Measurements from ENCODE around the gene NFATC3.
A peak's percentile ranks its signal among the peaks of the same experiment; 100 is the strongest.

The NFATC3 gene

GRCh38 chr16:68085259-68086071 is at the start of gene NFATC3:
TSS of gene NFATC3 (plus strand) at chr16:68085370. CDS start at chr16:68085682, 312 bp downstream.
- H3K27me3 ChIP-seq (ENCODE audit: control insufficient read depth in 1 of 2, insufficient read depth in 2 of 2, low read length in 2 of 2), result no peaks in the 10 kb centered on the region
- H3K9me3 ChIP-seq (ENCODE audit: control insufficient read depth in 2 of 2, low read length in 2 of 2), result no peaks in the 10 kb centered on the region
- no peaks in the 10 kb centered on the region for H3K36me3 ChIP-seq (ENCODE audit: control insufficient read depth in 2 of 2, insufficient read depth in 2 of 2, low read length in 2 of 2)
- H3K4me3 ChIP-seq (ENCODE audit: low read length in 2 of 2), result peak within 1 kb of the TSS; percentile 94 to 96
- peaks cover 17% of the 10 kb centered on the region for H3K4me1 ChIP-seq (ENCODE audit: control insufficient read depth, insufficient read depth, low read length)
- H3K27ac ChIP-seq (ENCODE audit: low read length), result peak within 1 kb of the TSS; percentile 97
- H3K9ac ChIP-seq (ENCODE audit: low read length in 2 of 2), result peak within 1 kb of the TSS; percentile 97 to 99

- Histone ChIP-seq H3K9ac (ENCODE audit: low read length in 2 of 2) (no peak overlapping the region), H3K27ac (ENCODE audit: low read length) (no peak overlapping the region), H3K4me1 (ENCODE audit: control insufficient read depth, insufficient read depth, low read length) (peaks cover 5% of the 10 kb centered on the region), H3K9me3 (ENCODE audit: control insufficient read depth in 2 of 2, low read length in 2 of 2) (no peaks in the 10 kb centered on the region), H3K36me3 (ENCODE audit: control insufficient read depth in 2 of 2, insufficient read depth in 2 of 2, low read length in 2 of 2) (peaks cover 0 to 6% of the 10 kb centered on the region in 2 donors), H3K4me3 (ENCODE audit: low read length in 2 of 2) (no peak overlapping the region), H3K27me3 (ENCODE audit: control insufficient read depth in 1 of 2, insufficient read depth in 2 of 2, low read length in 2 of 2) (no peaks in the 10 kb centered on the region)
Observed at GRCh38 chr16:68037841-68038597, 47.2 kb upstream of the NFATC3 start.

GRCh38 chr16:68040506-68041288 is 44.5 kb upstream of the NFATC3 start:
- no peaks in the 10 kb centered on the region for H3K9me3 ChIP-seq (ENCODE audit: control insufficient read depth in 2 of 2, low read length in 2 of 2)
- no peak overlapping the region for H3K4me3 ChIP-seq (ENCODE audit: low read length in 2 of 2)
- peaks cover 5% of the 10 kb centered on the region for H3K4me1 ChIP-seq (ENCODE audit: control insufficient read depth, insufficient read depth, low read length)
- no peak overlapping the region for H3K27ac ChIP-seq (ENCODE audit: low read length)
- H3K9ac ChIP-seq (ENCODE audit: low read length in 2 of 2), result no peak overlapping the region
- no peaks in the 10 kb centered on the region for H3K27me3 ChIP-seq (ENCODE audit: control insufficient read depth in 1 of 2, insufficient read depth in 2 of 2, low read length in 2 of 2)
- H3K36me3 ChIP-seq (ENCODE audit: control insufficient read depth in 2 of 2, insufficient read depth in 2 of 2, low read length in 2 of 2), result peaks cover 0 to 6% of the 10 kb centered on the region in 2 donors

- Histone ChIP-seq H3K9ac (ENCODE audit: low read length in 2 of 2) (no peak overlapping the region), H3K4me1 (ENCODE audit: control insufficient read depth, insufficient read depth, low read length) (peaks cover 5% of the 10 kb centered on the region), H3K27me3 (ENCODE audit: control insufficient read depth in 1 of 2, insufficient read depth in 2 of 2, low read length in 2 of 2) (no peaks in the 10 kb centered on the region), H3K27ac (ENCODE audit: low read length) (no peak overlapping the region), H3K9me3 (ENCODE audit: control insufficient read depth in 2 of 2, low read length in 2 of 2) (no peaks in the 10 kb centered on the region), H3K4me3 (ENCODE audit: low read length in 2 of 2) (no peak overlapping the region), H3K36me3 (ENCODE audit: control insufficient read depth in 2 of 2, insufficient read depth in 2 of 2, low read length in 2 of 2) (peaks cover 0 to 6% of the 10 kb centered on the region in 2 donors)
Observed at GRCh38 chr16:68041783-68042182, 43.4 kb upstream of the NFATC3 start.

- H3K9me3 ChIP-seq (ENCODE audit: control insufficient read depth in 2 of 2, low read length in 2 of 2), result no peaks in the 10 kb centered on the region
- H3K27me3 ChIP-seq (ENCODE audit: control insufficient read depth in 1 of 2, insufficient read depth in 2 of 2, low read length in 2 of 2), result no peaks in the 10 kb centered on the region
- H3K4me3 ChIP-seq (ENCODE audit: low read length in 2 of 2), result no peak overlapping the region
- no peak overlapping the region for H3K9ac ChIP-seq (ENCODE audit: low read length in 2 of 2)
- peaks cover 8 to 16% of the 10 kb centered on the region in 2 donors for H3K36me3 ChIP-seq (ENCODE audit: control insufficient read depth in 2 of 2, insufficient read depth in 2 of 2, low read length in 2 of 2)
- no peak overlapping the region for H3K27ac ChIP-seq (ENCODE audit: low read length)
- no peaks in the 10 kb centered on the region for H3K4me1 ChIP-seq (ENCODE audit: control insufficient read depth, insufficient read depth, low read length)
Observed at GRCh38 chr16:68046106-68046505, 39.1 kb upstream of the NFATC3 start.

GRCh38 chr16:68047987-68048386 is 37.2 kb upstream of the NFATC3 start:
- no peak overlapping the region for H3K4me3 ChIP-seq (ENCODE audit: low read length in 2 of 2)
- no peak overlapping the region for H3K27ac ChIP-seq (ENCODE audit: low read length)
- peaks cover 12 to 18% of the 10 kb centered on the region in 2 donors for H3K36me3 ChIP-seq (ENCODE audit: control insufficient read depth in 2 of 2, insufficient read depth in 2 of 2, low read length in 2 of 2)
- H3K9ac ChIP-seq (ENCODE audit: low read length in 2 of 2), result no peak overlapping the region
- H3K9me3 ChIP-seq (ENCODE audit: control insufficient read depth in 2 of 2, low read length in 2 of 2), result no peaks in the 10 kb centered on the region
- H3K27me3 ChIP-seq (ENCODE audit: control insufficient read depth in 1 of 2, insufficient read depth in 2 of 2, low read length in 2 of 2), result no peaks in the 10 kb centered on the region
- no peaks in the 10 kb centered on the region for H3K4me1 ChIP-seq (ENCODE audit: control insufficient read depth, insufficient read depth, low read length)

GRCh38 chr16:68049449-68049848 is 35.7 kb upstream of the NFATC3 start:
- Histone ChIP-seq H3K36me3 (ENCODE audit: control insufficient read depth in 2 of 2, insufficient read depth in 2 of 2, low read length in 2 of 2) (peaks cover 18 to 28% of the 10 kb centered on the region in 2 donors), H3K27ac (ENCODE audit: low read length) (no peak overlapping the region), H3K4me3 (ENCODE audit: low read length in 2 of 2) (no peak overlapping the region), H3K9me3 (ENCODE audit: control insufficient read depth in 2 of 2, low read length in 2 of 2) (no peaks in the 10 kb centered on the region), H3K4me1 (ENCODE audit: control insufficient read depth, insufficient read depth, low read length) (no peaks in the 10 kb centered on the region), H3K27me3 (ENCODE audit: control insufficient read depth in 1 of 2, insufficient read depth in 2 of 2, low read length in 2 of 2) (no peaks in the 10 kb centered on the region), H3K9ac (ENCODE audit: low read length in 2 of 2) (no peak overlapping the region)

GRCh38 chr16:68055395-68055794 is 29.8 kb upstream of the NFATC3 start:
- Histone ChIP-seq H3K9me3 (ENCODE audit: control insufficient read depth in 2 of 2, low read length in 2 of 2) (no peaks in the 10 kb centered on the region), H3K9ac (ENCODE audit: low read length in 2 of 2) (no peak overlapping the region), H3K36me3 (ENCODE audit: control insufficient read depth in 2 of 2, insufficient read depth in 2 of 2, low read length in 2 of 2) (peaks cover 18 to 22% of the 10 kb centered on the region in 2 donors), H3K4me3 (ENCODE audit: low read length in 2 of 2) (no peak overlapping the region), H3K27ac (ENCODE audit: low read length) (no peak overlapping the region), H3K27me3 (ENCODE audit: control insufficient read depth in 1 of 2, insufficient read depth in 2 of 2, low read length in 2 of 2) (no peaks in the 10 kb centered on the region), H3K4me1 (ENCODE audit: control insufficient read depth, insufficient read depth, low read length) (no peaks in the 10 kb centered on the region)

GRCh38 chr16:68059804-68060203 is 25.4 kb upstream of the NFATC3 start:
- Histone ChIP-seq H3K27ac (ENCODE audit: low read length) (no peak overlapping the region), H3K9ac (ENCODE audit: low read length in 2 of 2) (no peak overlapping the region), H3K4me3 (ENCODE audit: low read length in 2 of 2) (no peak overlapping the region), H3K9me3 (ENCODE audit: control insufficient read depth in 2 of 2, low read length in 2 of 2) (no peaks in the 10 kb centered on the region), H3K36me3 (ENCODE audit: control insufficient read depth in 2 of 2, insufficient read depth in 2 of 2, low read length in 2 of 2) (peaks cover 6 to 18% of the 10 kb centered on the region in 2 donors), H3K27me3 (ENCODE audit: control insufficient read depth in 1 of 2, insufficient read depth in 2 of 2, low read length in 2 of 2) (no peaks in the 10 kb centered on the region), H3K4me1 (ENCODE audit: control insufficient read depth, insufficient read depth, low read length) (no peaks in the 10 kb centered on the region)

GRCh38 chr16:68061396-68061795 is 23.8 kb upstream of the NFATC3 start:
- H3K9ac ChIP-seq (ENCODE audit: low read length in 2 of 2), result no peak overlapping the region
- H3K4me3 ChIP-seq (ENCODE audit: low read length in 2 of 2), result no peak overlapping the region
- H3K27me3 ChIP-seq (ENCODE audit: control insufficient read depth in 1 of 2, insufficient read depth in 2 of 2, low read length in 2 of 2), result no peaks in the 10 kb centered on the region
- H3K36me3 ChIP-seq (ENCODE audit: control insufficient read depth in 2 of 2, insufficient read depth in 2 of 2, low read length in 2 of 2), result peaks cover 8 to 18% of the 10 kb centered on the region in 2 donors
- no peak overlapping the region for H3K27ac ChIP-seq (ENCODE audit: low read length)
- no peaks in the 10 kb centered on the region for H3K9me3 ChIP-seq (ENCODE audit: control insufficient read depth in 2 of 2, low read length in 2 of 2)
- no peaks in the 10 kb centered on the region for H3K4me1 ChIP-seq (ENCODE audit: control insufficient read depth, insufficient read depth, low read length)

All from stomach smooth muscle (tissue), 2 donors.